ENCODE measurements around the gene SYT7. TPM values are rescaled to one million over a fixed set of nuclear protein-coding genes. Genes with fewer than 3 reads are reported as not detected.

SYT7 gene
- total and polyA plus RNA-seq, 2 of the 4 experiments (the other 2 are of a cell fraction), result under 0.01 to 0.19 TPM

DNA sequence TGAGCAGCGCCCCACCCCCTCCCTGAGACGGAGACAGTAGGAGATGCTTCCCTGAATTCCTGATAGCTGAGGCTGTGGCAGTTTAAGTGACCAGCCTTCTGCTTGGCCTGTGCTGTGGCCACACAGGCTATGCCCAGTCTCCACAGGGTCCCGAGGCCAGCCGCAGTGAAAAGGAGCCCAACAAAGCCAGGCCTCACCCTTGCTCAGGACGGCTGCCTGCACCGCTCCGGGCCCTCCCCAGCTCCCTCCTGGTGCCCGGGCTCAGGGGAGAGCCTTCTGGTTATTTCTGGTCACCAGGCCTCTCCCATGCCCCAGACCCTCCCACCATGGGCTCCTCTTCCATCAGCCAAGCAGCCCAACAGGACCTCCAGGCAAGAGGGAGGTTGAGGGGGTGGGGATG lies 43.5 kb downstream of the SYT7 start:
- Histone ChIP-seq H3K4me2 (ENCODE audit: low read depth, low read length) (no peak overlapping the region), H3K56ac (ENCODE audit: extremely low read depth, insufficient read depth, low read length) (no peak overlapping the region), H3K9ac (ENCODE audit: low read depth, low read length) (no peak overlapping the region), H3K4ac (ENCODE audit: low read depth, low read length) (no peak overlapping the region), H3K9me3 (ENCODE audit: control insufficient read depth, insufficient read depth, low read length) (no peaks in the 10 kb centered on the region), H3K14ac (replicated peaks; ENCODE audit: low read depth, low read length) (no peak overlapping the region), H4K20me1 (ENCODE audit: insufficient read depth, low read length) (no peaks in the 10 kb centered on the region), H3K27ac (ENCODE audit: insufficient read depth, low read length) (no peak overlapping the region), H3K79me1 (ENCODE audit: low read depth in 1 of 2, low read length in 2 of 2) (no peaks in the 10 kb centered on the region), H2AK5ac (ENCODE audit: low read depth, low read length) (no peak overlapping the region), H2BK120ac (ENCODE audit: low read depth, low read length) (no peak overlapping the region), H3K27me3 (ENCODE audit: control insufficient read depth, insufficient read depth, low read length) (peaks cover 52% of the 10 kb centered on the region), H4K8ac (ENCODE audit: low read depth in 2 of 2, low read length in 2 of 2) (no peak overlapping the region), H2BK5ac (ENCODE audit: low read depth, low read length, poor library complexity, severe bottlenecking) (no peak overlapping the region), H2AK9ac (replicated peaks; ENCODE audit: low read depth, low read length, poor library complexity) (no peak overlapping the region), H3K4me1 (ENCODE audit: control insufficient read depth, insufficient read depth, low read length) (peaks cover 10% of the 10 kb centered on the region), H2BK15ac (ENCODE audit: low read depth, low read length) (no peak overlapping the region), H3K4me3 (ENCODE audit: insufficient read depth, low read depth, low read length) (no peak overlapping the region), H2BK20ac (ENCODE audit: low read depth, low read length) (no peak overlapping the region), H2AFZ (replicated peaks; ENCODE audit: low read length, poor library complexity) (no peak overlapping the region), H3K23ac (ENCODE audit: low read depth, low read length) (no peak overlapping the region), H3K36me3 (ENCODE audit: control insufficient read depth, insufficient read depth, low read length) (no peaks in the 10 kb centered on the region), H4K91ac (ENCODE audit: insufficient read depth, low read depth, low read length) (no peak overlapping the region), H3K9me1 (ENCODE audit: insufficient read depth, low read length) (no peaks in the 10 kb centered on the region; the same call in 1 of the 2 replicates), H3K18ac (ENCODE audit: low read depth, low read length) (no peak overlapping the region), H4K5ac (ENCODE audit: low read depth, low read length) (no peak overlapping the region)
- in situ Hi-C loops (cut with MboI; ENCODE audit: low sequenced_read_pairs) (no loop called here), dilution Hi-C loops (cut with HindIII; ENCODE audit: low sequenced_read_pairs, unreplicated experiment) (no loop called here), intact Hi-C loops (cut with micrococcal nuclease) (no loop called here)
- ATAC-seq (ENCODE audit: low read depth), result no peak
- TF ChIP-seq CHD1 (IDR thresholded peaks at IDR 0.05; ENCODE audit: low read depth, low read length), result no peak
- TF ChIP-seq ELK1 (IDR thresholded peaks at IDR 0.05; ENCODE audit: borderline replicate concordance, low read depth, low read length), result no peak
- TF ChIP-seq FOS (IDR thresholded peaks at IDR 0.05; ENCODE audit: low read depth, low read length), result no peak
- no peak for TF ChIP-seq POLR2A (IDR thresholded peaks at IDR 0.05; ENCODE audit: low read depth, low read length)
- no peak for TF ChIP-seq RFX5 (IDR thresholded peaks at IDR 0.05; ENCODE audit: low read depth, low read length)
- TF ChIP-seq MXI1 (IDR thresholded peaks at IDR 0.05; ENCODE audit: borderline replicate concordance, low read depth, low read length), result no peak
- no peak for TF ChIP-seq CTCF (conservative IDR thresholded peaks at IDR 0.05; ENCODE audit: low read depth, low read length)
- no peak for TF ChIP-seq BHLHE40 (IDR thresholded peaks at IDR 0.05; ENCODE audit: low read depth, low read length)
- TF ChIP-seq MAFK (IDR thresholded peaks at IDR 0.05; ENCODE audit: low read depth, low read length), result no peak
- TF ChIP-seq MAZ (IDR thresholded peaks at IDR 0.05; ENCODE audit: borderline replicate concordance, low read depth, low read length), result no peak
- TF ChIP-seq RAD21 (IDR thresholded peaks at IDR 0.05; ENCODE audit: low read length), result no peak
- no peak for TF ChIP-seq USF2 (IDR thresholded peaks at IDR 0.05; ENCODE audit: low read depth, low read length)
- TF ChIP-seq RCOR1 (IDR thresholded peaks at IDR 0.05; ENCODE audit: insufficient replicate concordance, low read length), result no peak
- no peak for TF ChIP-seq SMC3 (IDR thresholded peaks at IDR 0.05; ENCODE audit: low read depth, low read length)
- no peak for TF ChIP-seq CEBPB (IDR thresholded peaks at IDR 0.05; ENCODE audit: low read depth, low read length)
- TF ChIP-seq NFE2L2 (IDR thresholded peaks at IDR 0.05; ENCODE audit: low read depth, low read length), result no peak
- ChIA-PET POLR2A (ENCODE audit: unreplicated experiment) (no interaction called here), CTCF (no interaction called here)
- 81% methylated on average over 4 of the region's 8 CpGs; no CpG with 5 or more reads in 1 of the 2 experiments for WGBS, 2 experiments (ENCODE audit: extremely low coverage in 2 of 2, insufficient read length in 1 of 2)
- DNase-seq, result no peak
- no TSS peak for BruUV-seq (replicated peaks)

All from IMR-90 (cell line).